Neural progenitor cell (in vitro differentiated cells): ENCODE measurements around the gene RAX. TPM values are rescaled to one million over a fixed set of nuclear protein-coding genes. Genes with fewer than 3 reads are reported as not detected.

ENCODE experiments used
- DNase-seq: peaks from one replicate; pipeline ENCODE4 v3.0.0-alpha.2; 2016; ENCODE audit warnings: low spot score
- H2AFZ ChIP-seq: fragments of 200-600 bp; sonication (generic); replicated peaks from 2 replicates; pipeline ENCODE4 v1.6.1; 2016; ENCODE audit warnings: antibody characterized with exemption
- H3F3A ChIP-seq: fragments of 200-600 bp; sonication (generic); 2 replicates; pipeline ENCODE4 v1.6.1; 2016; ENCODE audit warnings: antibody characterized with exemption, low read depth
- H3K27ac ChIP-seq: fragments of 200-600 bp; sonication (generic); 2 replicates; pipeline ENCODE4 v1.5.1; 2016; ENCODE audit warnings: mild to moderate bottlenecking
- H3K27me3 ChIP-seq: fragments of 200-600 bp; sonication (generic); 2 replicates; pipeline ENCODE4 v1.6.1; 2016; ENCODE audit warnings: mild to moderate bottlenecking, moderate library complexity
- H3K36me3 ChIP-seq: fragments of 200-600 bp; sonication (generic); 2 replicates; pipeline ENCODE4 v1.5.1; 2016
- H3K4me1 ChIP-seq: fragments of 200-600 bp; sonication (generic); 2 replicates; pipeline ENCODE4 v1.6.1; 2016; ENCODE audit warnings: mixed run types
- H3K4me2 ChIP-seq: fragments of 200-600 bp; sonication (generic); 2 replicates; pipeline ENCODE4 v1.6.1; 2016
- H3K4me3 ChIP-seq: fragments of 200-600 bp; sonication (generic); 2 replicates; pipeline ENCODE4 v1.5.1; 2016
- H3K79me2 ChIP-seq: fragments of 200-600 bp; sonication (generic); 2 replicates; pipeline ENCODE4 v1.6.1; 2016; ENCODE audit warnings: low read depth
- H3K9ac ChIP-seq: fragments of 200-600 bp; sonication (generic); 2 replicates; pipeline ENCODE4 v1.6.1; 2016
- H3K9me3 ChIP-seq: fragments of 200-600 bp; sonication (generic); 2 replicates; pipeline ENCODE4 v1.5.1; 2016; ENCODE audit warnings: low read depth
- H4K20me1 ChIP-seq: fragments of 200-600 bp; sonication (generic); 2 replicates; pipeline ENCODE4 v1.6.1; 2016; ENCODE audit warnings: low read depth
- H3K27ac Mint-ChIP-seq: 3 replicates; pipeline ENCODE4 v1.8.0; 2021; ENCODE audit warnings: mixed read lengths
- H3K27me3 Mint-ChIP-seq: 2 replicates; pipeline ENCODE4 v1.8.0; 2022; ENCODE audit warnings: low read depth, mild to moderate bottlenecking, inconsistent platforms, moderate library complexity, mixed read lengths; ENCODE audit not compliant: insufficient read depth
- H3K36me3 Mint-ChIP-seq: 3 replicates; pipeline ENCODE4 v1.8.0; 2021; ENCODE audit warnings: mixed read lengths
- H3K4me1 Mint-ChIP-seq: 3 replicates; pipeline ENCODE4 v1.8.0; 2021; ENCODE audit warnings: mixed read lengths
- H3K4me3 Mint-ChIP-seq: 3 replicates; pipeline ENCODE4 v1.8.0; 2021; ENCODE audit warnings: mild to moderate bottlenecking, moderate library complexity, mixed read lengths
- H3K9me3 Mint-ChIP-seq: 3 replicates; pipeline ENCODE4 v1.8.0; 2020; ENCODE audit warnings: mixed read lengths
- EZH2 ChIP-seq: fragments of 200-600 bp; sonication (generic); IDR thresholded peaks from 2 replicates; pipeline ENCODE4 v1.6.1; 2017; ENCODE audit warnings: antibody characterized with exemption, mild to moderate bottlenecking, moderate library complexity
- EZH2phosphoT487 ChIP-seq: fragments of 200-600 bp; sonication (generic); IDR thresholded peaks from 2 replicates; pipeline ENCODE4 v1.6.1; 2017; ENCODE audit warnings: antibody characterized with exemption
- total RNA-seq: library from RNA; depleted of rRNA; stranded (reverse); fragments of >200 nt; gene quantifications from 2 replicates; pipeline ENCODE4 v1.2.3, GENCODE V29; 2015; ENCODE audit warnings: low replicate concordance
- TF ChIP-seq, protein P1 (sequence below): fragments of 200-600 bp; sonication (generic); IDR thresholded peaks from 2 replicates; pipeline ENCODE4 v1.5.1; 2017; ENCODE audit warnings: antibody characterized with exemption, mild to moderate bottlenecking

Gene RAX
- total RNA-seq, 1 donor from 2014 or later = 20.7 TPM

DNA sequence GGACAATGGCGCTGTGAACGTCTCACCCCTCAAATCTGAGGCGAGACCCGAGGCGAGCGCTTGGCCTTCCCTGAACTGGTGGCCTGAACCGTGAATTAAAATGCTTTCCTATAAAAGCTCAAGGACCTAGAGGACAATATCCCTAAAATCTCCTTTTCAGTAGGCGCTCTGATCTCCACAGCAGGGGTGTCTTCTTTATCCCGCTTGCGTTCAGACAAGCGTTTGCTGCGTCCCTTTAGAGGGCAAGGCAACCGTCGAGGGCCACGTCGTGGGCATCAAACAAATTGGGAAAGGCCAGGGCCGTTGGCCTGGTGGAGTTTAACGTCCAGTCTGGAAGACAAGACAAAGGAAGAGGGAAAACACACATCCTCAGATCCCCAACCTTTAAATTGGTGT is 1.3 kb upstream of the RAX start:
- Mint-ChIP-seq H3K9me3 (peaks cover 2% of the 10 kb centered on the region), H3K27me3 (peaks cover 68% of the 10 kb centered on the region), H3K4me1 (peaks cover 30% of the 10 kb centered on the region), H3K27ac (no peak overlapping the region), H3K4me3 (peak overlapping the region; percentile 82), H3K36me3 (no peaks in the 10 kb centered on the region)
- Histone ChIP-seq H2AFZ (no peak overlapping the region), H3K27me3 (peaks cover 81% of the 10 kb centered on the region), H3K79me2 (peaks cover 40% of the 10 kb centered on the region), H3K4me2 (peak overlapping the region; percentile 92), H3K4me3 (peak overlapping the region; percentile 78), H3K27ac (no peak overlapping the region), H3K36me3 (peaks cover 18% of the 10 kb centered on the region), H3F3A (peaks cover 64% of the 10 kb centered on the region), H4K20me1 (peaks cover 51% of the 10 kb centered on the region), H3K9ac (no peak overlapping the region), H3K4me1 (peaks cover 70% of the 10 kb centered on the region), H3K9me3 (no peaks in the 10 kb centered on the region)
- DNase-seq = peak; percentile 58
- TF ChIP-seq EZH2 = no peak

DNA sequence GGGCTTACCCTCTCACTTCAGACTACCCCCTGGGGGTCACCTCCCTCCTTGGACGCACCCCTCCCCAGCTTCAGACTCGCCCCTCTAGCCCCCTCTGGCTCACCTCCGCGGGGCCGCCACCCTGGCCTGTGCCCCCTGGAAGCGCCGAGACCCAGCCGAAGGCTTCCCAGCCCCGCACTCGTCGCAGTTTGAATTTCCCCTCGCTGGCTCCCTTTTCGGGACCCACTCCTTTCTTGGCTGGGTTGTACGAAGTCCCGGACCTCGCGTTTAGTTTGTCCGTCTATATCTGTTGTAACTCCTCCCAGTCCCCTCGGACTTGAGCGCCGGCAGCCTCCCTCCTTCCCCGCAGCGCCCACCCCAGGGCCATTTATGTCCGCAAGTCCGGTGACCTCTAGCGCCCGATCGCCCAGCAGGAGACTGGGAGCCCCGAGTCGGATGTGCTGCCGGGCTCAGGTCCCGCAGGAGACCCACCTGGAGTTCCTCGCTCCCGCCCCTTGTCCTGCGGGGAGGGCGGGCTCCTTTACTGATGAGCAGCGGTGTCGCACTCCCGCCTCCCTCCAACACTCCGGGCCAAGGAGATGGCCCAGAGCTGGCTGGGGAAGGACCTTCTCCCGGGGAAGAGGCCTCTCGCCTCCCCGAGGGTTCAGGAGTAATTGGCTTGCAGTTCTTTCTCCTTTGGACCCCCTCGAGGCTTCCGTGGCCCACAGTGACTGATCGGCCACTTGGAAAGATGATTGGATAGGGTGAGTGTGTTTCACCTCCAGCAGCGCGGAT is 692 bp upstream of the RAX start:
- peaks cover 53% of the 10 kb centered on the region for H4K20me1 ChIP-seq
- peaks cover 18% of the 10 kb centered on the region for H3K36me3 ChIP-seq
- peaks cover 65% of the 10 kb centered on the region for H3F3A ChIP-seq
- H3K4me3 ChIP-seq = peak overlapping the region; percentile 78
- Mint-ChIP-seq H3K9me3 (peaks cover 2% of the 10 kb centered on the region), H3K4me3 (peak overlapping the region; percentile 82), H3K4me1 (peaks cover 31% of the 10 kb centered on the region), H3K36me3 (no peaks in the 10 kb centered on the region), H3K27ac (no peak overlapping the region), H3K27me3 (peaks cover 71% of the 10 kb centered on the region)
- H3K4me1 ChIP-seq = peaks cover 68% of the 10 kb centered on the region
- no peak for TF ChIP-seq EZH2phosphoT487
- TF ChIP-seq, protein P1, sequence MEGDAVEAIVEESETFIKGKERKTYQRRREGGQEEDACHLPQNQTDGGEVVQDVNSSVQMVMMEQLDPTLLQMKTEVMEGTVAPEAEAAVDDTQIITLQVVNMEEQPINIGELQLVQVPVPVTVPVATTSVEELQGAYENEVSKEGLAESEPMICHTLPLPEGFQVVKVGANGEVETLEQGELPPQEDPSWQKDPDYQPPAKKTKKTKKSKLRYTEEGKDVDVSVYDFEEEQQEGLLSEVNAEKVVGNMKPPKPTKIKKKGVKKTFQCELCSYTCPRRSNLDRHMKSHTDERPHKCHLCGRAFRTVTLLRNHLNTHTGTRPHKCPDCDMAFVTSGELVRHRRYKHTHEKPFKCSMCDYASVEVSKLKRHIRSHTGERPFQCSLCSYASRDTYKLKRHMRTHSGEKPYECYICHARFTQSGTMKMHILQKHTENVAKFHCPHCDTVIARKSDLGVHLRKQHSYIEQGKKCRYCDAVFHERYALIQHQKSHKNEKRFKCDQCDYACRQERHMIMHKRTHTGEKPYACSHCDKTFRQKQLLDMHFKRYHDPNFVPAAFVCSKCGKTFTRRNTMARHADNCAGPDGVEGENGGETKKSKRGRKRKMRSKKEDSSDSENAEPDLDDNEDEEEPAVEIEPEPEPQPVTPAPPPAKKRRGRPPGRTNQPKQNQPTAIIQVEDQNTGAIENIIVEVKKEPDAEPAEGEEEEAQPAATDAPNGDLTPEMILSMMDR = peak; percentile 2
- H2AFZ ChIP-seq = no peak overlapping the region
- H3K9ac ChIP-seq = no peak overlapping the region
- H3K27me3 ChIP-seq = peaks cover 80% of the 10 kb centered on the region
- no peak overlapping the region for H3K27ac ChIP-seq
- DNase-seq = peak; percentile 69
- H3K4me2 ChIP-seq = peak overlapping the region; percentile 92
- no peaks in the 10 kb centered on the region for H3K9me3 ChIP-seq
- peaks cover 43% of the 10 kb centered on the region for H3K79me2 ChIP-seq

DNA sequence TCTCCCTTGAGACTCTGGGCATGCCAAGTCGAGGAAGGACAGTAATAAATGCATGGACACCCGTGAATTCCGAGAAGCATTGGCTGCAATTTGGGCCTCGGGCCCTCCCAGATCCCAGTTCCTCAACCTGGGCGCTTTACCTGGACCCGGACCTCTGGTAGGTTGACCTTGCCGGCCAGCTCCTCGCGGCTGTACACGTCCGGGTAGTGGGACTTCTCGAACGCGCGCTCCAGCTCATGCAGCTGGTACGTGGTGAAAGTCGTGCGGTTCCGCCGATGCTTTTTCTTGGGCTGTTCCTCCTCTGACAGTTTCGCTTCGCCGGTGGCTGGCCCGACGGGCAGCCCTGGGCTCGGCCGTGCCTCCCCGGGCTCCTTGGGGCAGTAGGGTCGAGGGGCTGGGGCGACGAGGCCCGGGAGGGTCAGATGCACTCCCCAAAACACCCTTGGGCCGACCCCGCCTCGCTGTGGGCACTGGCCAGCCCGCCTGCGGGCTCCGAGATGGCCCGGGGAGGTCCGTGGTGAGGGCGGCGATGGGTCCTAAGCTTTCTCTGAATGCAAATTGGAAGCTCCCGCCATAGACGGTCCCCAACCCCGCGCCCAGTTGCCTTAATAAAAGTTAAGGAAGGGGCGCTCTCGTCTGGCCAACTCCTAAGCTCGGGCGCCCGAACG is 899 bp downstream of the RAX start:
- Histone ChIP-seq H4K20me1 (peaks cover 69% of the 10 kb centered on the region), H3K27ac (no peak overlapping the region), H3K36me3 (peaks cover 25% of the 10 kb centered on the region), H3K9me3 (no peaks in the 10 kb centered on the region), H3K4me1 (peaks cover 58% of the 10 kb centered on the region), H3K9ac (peak overlapping the region; percentile 17), H3K4me2 (peak overlapping the region; percentile 92), H3F3A (peaks cover 75% of the 10 kb centered on the region), H3K27me3 (peaks cover 80% of the 10 kb centered on the region), H3K79me2 (peaks cover 43% of the 10 kb centered on the region), H3K4me3 (peak overlapping the region; percentile 78), H2AFZ (no peak overlapping the region)
- peaks cover 82% of the 10 kb centered on the region for H3K27me3 Mint-ChIP-seq
- H3K4me1 Mint-ChIP-seq = peaks cover 39% of the 10 kb centered on the region
- peak; percentile 66 for DNase-seq
- H3K27ac Mint-ChIP-seq = no peak overlapping the region
- TF ChIP-seq, protein P1 = no peak
- TF ChIP-seq EZH2phosphoT487 (peak; percentile 77), EZH2 (peak; percentile 56)
- H3K9me3 Mint-ChIP-seq = peaks cover 2% of the 10 kb centered on the region
- H3K36me3 Mint-ChIP-seq = no peaks in the 10 kb centered on the region
- H3K4me3 Mint-ChIP-seq = peak overlapping the region; percentile 43
